Esophagus (tissue), 2 donors: ENCODE measurements around the gene TLX1. TPM values are rescaled to one million over a fixed set of nuclear protein-coding genes. Genes with fewer than 3 reads are reported as not detected.

Experiments
- H3K27ac ChIP-seq, 2 donors: one replicate each; pipeline ENCODE4 v1.5.1; 2013; ENCODE audit warnings: low read depth in 2 of 2, mild to moderate bottlenecking in 2 of 2, inconsistent platforms in 1 of 2, low read length in 1 of 2, moderate library complexity in 1 of 2
- H3K27me3 ChIP-seq, 2 donors: one replicate each; pipeline ENCODE4 v1.6.1; 2013; ENCODE audit warnings: low read length in 2 of 2, control low read depth in 1 of 2, mild to moderate bottlenecking in 1 of 2; ENCODE audit not compliant: insufficient read depth in 2 of 2, control insufficient read depth in 1 of 2
- H3K36me3 ChIP-seq, 2 donors: one replicate each; pipeline ENCODE4 v1.6.1; 2013; ENCODE audit warnings: low read length in 1 of 2; ENCODE audit not compliant: control insufficient read depth in 2 of 2, insufficient read depth in 2 of 2
- H3K4me1 ChIP-seq, 2 donors: one replicate each; pipeline ENCODE4 v1.6.1; 2013; ENCODE audit warnings: low read length in 1 of 2; ENCODE audit not compliant: control insufficient read depth in 2 of 2, insufficient read depth in 2 of 2
- H3K4me3 ChIP-seq, 2 donors: one replicate each; pipeline ENCODE4 v1.5.1; 2013; ENCODE audit warnings: low read length in 2 of 2, mild to moderate bottlenecking in 2 of 2, low read depth in 1 of 2, moderate library complexity in 1 of 2
- H3K9me3 ChIP-seq, 2 donors: one replicate each; pipeline ENCODE4 v1.6.1; 2013; ENCODE audit warnings: mild to moderate bottlenecking in 2 of 2, low read depth in 1 of 2, low read length in 1 of 2, moderate library complexity in 1 of 2; ENCODE audit not compliant: control insufficient read depth in 2 of 2, insufficient read depth in 1 of 2
- WGBS, 2 donors: extraction: QIAGEN DNeasy Blood & Tissue Kit; methylation state at CpG; one replicate each; pipeline ENCODE4 v1.1.7; 2013; 5-methylcytosine and 5-hydroxymethylcytosine counted together
- polyA plus RNA-seq, 2 donors: library from polyadenylated mRNA; stranded (reverse); fragments of 200-250 nt; gene quantifications; one replicate each; pipeline ENCODE4 v1.2.3, GENCODE V29; 2013
- donor health status: healthy with polysubstance abuse.
- donor health status: Bipolar disorder and iron deficiency.

Gene TLX1
- polyA plus RNA-seq, 2 donors: not detected

- H3K27me3 ChIP-seq: peaks cover 0 to 55% of the 10 kb centered on the region in 2 donors
- no peaks in the 10 kb centered on the region for H3K36me3 ChIP-seq
- H3K27ac ChIP-seq: no peak overlapping the region
- H3K4me3 ChIP-seq: no peak overlapping the region
- no peaks in the 10 kb centered on the region for H3K9me3 ChIP-seq
- H3K4me1 ChIP-seq: peaks cover 12 to 19% of the 10 kb centered on the region in 2 donors
- 5 to 6% methylated on average over 29 to 39 of the region's 39 CpGs for WGBS, 2 donors
These were observed 999 bp downstream of the TLX1 start for GRCh38 chr10:101131962-101132635.

- 20 to 23% methylated on average over 24 of the region's 24 CpGs for WGBS, 2 donors
- Histone ChIP-seq H3K4me1 (peaks cover 12 to 19% of the 10 kb centered on the region in 2 donors), H3K27me3 (peaks cover 0 to 60% of the 10 kb centered on the region in 2 donors)
These were observed 1.8 kb downstream of the TLX1 start for GRCh38 chr10:101132636-101133473.

GRCh38 chr10:101133489-101134298 is 2.6 kb downstream of the TLX1 start:
- peaks cover 0 to 62% of the 10 kb centered on the region in 2 donors for H3K27me3 ChIP-seq
- H3K9me3 ChIP-seq: no peaks in the 10 kb centered on the region
- H3K4me1 ChIP-seq: peaks cover 12 to 19% of the 10 kb centered on the region in 2 donors
- no peak overlapping the region for H3K27ac ChIP-seq
- H3K36me3 ChIP-seq: no peaks in the 10 kb centered on the region
- H3K4me3 ChIP-seq: no peak overlapping the region
- WGBS, 2 donors: 16 to 18% methylated on average over 35 to 54 of the region's 54 CpGs

More at GRCh38 chr10:101132636-101133473, 1.8 kb downstream of the TLX1 start:
- Histone ChIP-seq H3K9me3 (no peaks in the 10 kb centered on the region), H3K4me3 (no peak overlapping the region), H3K27ac (no peak overlapping the region), H3K36me3 (no peaks in the 10 kb centered on the region)

- no peak overlapping the region for H3K4me3 ChIP-seq
- WGBS, 2 donors: 2 to 4% methylated on average over 54 to 60 of the region's 60 CpGs
- H3K4me1 ChIP-seq: peaks cover 12 to 19% of the 10 kb centered on the region in 2 donors
- peaks cover 0 to 70% of the 10 kb centered on the region in 2 donors for H3K27me3 ChIP-seq
- no peaks in the 10 kb centered on the region for H3K36me3 ChIP-seq
- no peaks in the 10 kb centered on the region for H3K9me3 ChIP-seq
- no peak overlapping the region for H3K27ac ChIP-seq
These were observed 3.4 kb downstream of the TLX1 start for GRCh38 chr10:101134299-101135127.

- H3K4me3 ChIP-seq: no peak overlapping the region
- peaks cover 14 to 19% of the 10 kb centered on the region in 2 donors for H3K4me1 ChIP-seq
These were observed 4.3 kb downstream of the TLX1 start for GRCh38 chr10:101135141-101136006.

GRCh38 chr10:101136007-101136707 is 5.1 kb downstream of the TLX1 start:
- H3K36me3 ChIP-seq: no peaks in the 10 kb centered on the region
- H3K4me3 ChIP-seq: no peak overlapping the region
- no peak overlapping the region for H3K27ac ChIP-seq
- peaks cover 14 to 16% of the 10 kb centered on the region in 2 donors for H3K4me1 ChIP-seq
- peaks cover 0 to 74% of the 10 kb centered on the region in 2 donors for H3K27me3 ChIP-seq
- whole genome bisulfite sequencing, 2 donors: 9 to 13% methylated on average over 33 of the region's 33 CpGs
- H3K9me3 ChIP-seq: no peaks in the 10 kb centered on the region

More at GRCh38 chr10:101135141-101136006, 4.3 kb downstream of the TLX1 start:
- Histone ChIP-seq H3K9me3 (no peaks in the 10 kb centered on the region), H3K27me3 (peaks cover 0 to 74% of the 10 kb centered on the region in 2 donors), H3K36me3 (no peaks in the 10 kb centered on the region), H3K27ac (no peak overlapping the region)
- 14 to 20% methylated on average over 36 of the region's 36 CpGs for WGBS, 2 donors

- H3K9me3 ChIP-seq: no peaks in the 10 kb centered on the region
- WGBS, 2 donors: 14 to 16% methylated on average over 26 of the region's 26 CpGs
- no peak overlapping the region for H3K4me3 ChIP-seq
- H3K4me1 ChIP-seq: peaks cover 10 to 11% of the 10 kb centered on the region in 2 donors
- peaks cover 0 to 75% of the 10 kb centered on the region in 2 donors for H3K27me3 ChIP-seq
- no peak overlapping the region for H3K27ac ChIP-seq
- no peaks in the 10 kb centered on the region for H3K36me3 ChIP-seq
These were observed 5.6 kb downstream of the TLX1 start for GRCh38 chr10:101136708-101137121.

- Histone ChIP-seq H3K27ac (no peak overlapping the region), H3K4me1 (peaks cover 5 to 7% of the 10 kb centered on the region in 2 donors), H3K4me3 (no peak overlapping the region), H3K27me3 (peaks cover 0 to 73% of the 10 kb centered on the region in 2 donors), H3K9me3 (no peaks in the 10 kb centered on the region), H3K36me3 (no peaks in the 10 kb centered on the region)
- WGBS, 2 donors: 62 to 67% methylated on average over 2 of the region's 2 CpGs
These were observed 6.2 kb downstream of the TLX1 start for GRCh38 chr10:101137271-101137670.
